Activated CD8-positive, alpha-beta T cell treated with anti-CD3 and anti-CD28 coated beads for 36 hours (primary cell): ENCODE results near the gene POU5F2. TPM values are rescaled to one million over a fixed set of nuclear protein-coding genes. Genes with fewer than 3 reads are reported as not detected.

ENCODE experiments used
- ATAC-seq: fragments of 200-7000 bp; cut with Tn5 transposase; one replicate; pipeline ENCODE4 v1.10.0; 2021; ENCODE audit warnings: mild to moderate bottlenecking, moderate library complexity
- CTCF ChIA-PET: fragments of 350-600 bp; sonication (Branson Sonifier 250); formaldehyde crosslinking; loops from one replicate; lab custom pipeline; 2021; ENCODE audit warnings: antibody characterized with exemption; lab: Charles Lee
- POLR2A ChIA-PET: fragments of 350-600 bp; sonication (Branson Sonifier 250); formaldehyde crosslinking; loops from one replicate; lab custom pipeline; 2021; ENCODE audit warnings: antibody characterized with exemption; lab: Charles Lee
- DNase-seq: peaks from one replicate; pipeline ENCODE4 v3.0.0-alpha.2; 2020
- H3K27ac Mint-ChIP-seq: one replicate; pipeline ENCODE4 v1.8.0; 2021; ENCODE audit warnings: mild to moderate bottlenecking, mixed read lengths
- H3K27me3 Mint-ChIP-seq: one replicate; pipeline ENCODE4 v1.8.0; 2021; ENCODE audit warnings: mixed read lengths
- H3K36me3 Mint-ChIP-seq: one replicate; pipeline ENCODE4 v1.8.0; 2021; ENCODE audit warnings: low read depth, mixed read lengths
- H3K4me1 Mint-ChIP-seq: one replicate; pipeline ENCODE4 v1.8.0; 2021; ENCODE audit warnings: low read depth, mixed read lengths
- H3K4me3 Mint-ChIP-seq: one replicate; pipeline ENCODE4 v1.8.0; 2021; ENCODE audit warnings: mild to moderate bottlenecking, moderate library complexity, mixed read lengths
- H3K9me3 Mint-ChIP-seq: one replicate; pipeline ENCODE4 v1.8.0; 2021; ENCODE audit warnings: mixed read lengths
- intact Hi-C: fragments of 100-400 bp; cut with micrococcal nuclease; formaldehyde crosslinking; loops from one replicate; pipeline ENCODE4 v1.10.0; 2022
- total RNA-seq, 2 experiments: library from RNA; stranded (reverse); gene quantifications; one replicate each; pipeline ENCODE4 v1.2.3, GENCODE V29; 2021
- TF ChIP-seq, protein P1 (sequence below): fragments of 200-600 bp; IDR thresholded peaks from one replicate; pipeline ENCODE4 v1.8.0; 2022; ENCODE audit warnings: antibody characterized with exemption, mild to moderate bottlenecking

Gene POU5F2, protein sequence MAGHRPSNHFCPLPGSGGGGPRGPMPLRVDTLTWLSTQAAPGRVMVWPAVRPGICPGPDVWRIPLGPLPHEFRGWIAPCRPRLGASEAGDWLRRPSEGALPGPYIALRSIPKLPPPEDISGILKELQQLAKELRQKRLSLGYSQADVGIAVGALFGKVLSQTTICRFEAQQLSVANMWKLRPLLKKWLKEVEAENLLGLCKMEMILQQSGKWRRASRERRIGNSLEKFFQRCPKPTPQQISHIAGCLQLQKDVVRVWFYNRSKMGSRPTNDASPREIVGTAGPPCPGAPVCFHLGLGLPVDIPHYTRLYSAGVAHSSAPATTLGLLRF
- total RNA-seq, result under 1 TPM; 0.45 to 0.51 TPM

DNA sequence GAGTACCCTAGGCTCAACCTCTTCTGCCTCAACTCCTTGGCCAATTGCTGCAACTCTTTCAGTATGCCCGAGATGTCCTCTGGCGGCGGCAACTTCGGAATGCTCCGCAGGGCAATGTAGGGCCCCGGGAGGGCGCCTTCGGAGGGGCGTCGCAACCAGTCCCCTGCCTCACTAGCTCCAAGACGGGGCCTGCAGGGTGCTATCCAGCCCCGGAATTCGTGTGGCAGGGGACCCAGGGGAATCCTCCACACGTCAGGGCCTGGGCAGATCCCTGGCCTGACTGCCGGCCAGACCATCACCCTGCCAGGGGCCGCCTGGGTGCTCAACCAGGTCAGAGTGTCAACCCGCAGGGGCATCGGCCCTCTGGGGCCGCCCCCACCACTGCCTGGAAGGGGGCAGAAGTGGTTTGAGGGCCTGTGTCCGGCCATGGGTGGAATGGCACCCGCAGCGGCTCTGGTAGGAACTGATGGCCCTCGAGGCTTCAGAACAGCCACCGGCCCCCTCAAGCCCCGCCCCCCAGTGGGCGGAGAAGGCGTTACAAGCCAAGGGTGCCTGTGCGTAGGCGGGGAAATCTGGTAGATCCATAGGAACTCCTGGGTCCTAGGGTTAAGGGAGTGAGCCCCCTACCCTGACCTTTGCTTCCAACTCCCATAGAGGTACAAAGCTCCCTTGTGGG is at the start of gene POU5F2:
Gene POU5F2 (minus strand): TSS at position 465 of the 676 bp plus-strand sequence. CDS start 37 bp downstream, at position 428.
- Mint-ChIP-seq H3K27me3 (no peaks in the 10 kb centered on the region), H3K9me3 (peaks cover 9% of the 10 kb centered on the region), H3K4me1 (no peaks in the 10 kb centered on the region), H3K27ac (no peak within 1 kb of the TSS), H3K4me3 (no peak within 1 kb of the TSS), H3K36me3 (peaks cover 38% of the 10 kb centered on the region)
- no peak for ATAC-seq
- ChIA-PET POLR2A (no interaction called here), CTCF (no interaction called here)
- TF ChIP-seq, protein P1, sequence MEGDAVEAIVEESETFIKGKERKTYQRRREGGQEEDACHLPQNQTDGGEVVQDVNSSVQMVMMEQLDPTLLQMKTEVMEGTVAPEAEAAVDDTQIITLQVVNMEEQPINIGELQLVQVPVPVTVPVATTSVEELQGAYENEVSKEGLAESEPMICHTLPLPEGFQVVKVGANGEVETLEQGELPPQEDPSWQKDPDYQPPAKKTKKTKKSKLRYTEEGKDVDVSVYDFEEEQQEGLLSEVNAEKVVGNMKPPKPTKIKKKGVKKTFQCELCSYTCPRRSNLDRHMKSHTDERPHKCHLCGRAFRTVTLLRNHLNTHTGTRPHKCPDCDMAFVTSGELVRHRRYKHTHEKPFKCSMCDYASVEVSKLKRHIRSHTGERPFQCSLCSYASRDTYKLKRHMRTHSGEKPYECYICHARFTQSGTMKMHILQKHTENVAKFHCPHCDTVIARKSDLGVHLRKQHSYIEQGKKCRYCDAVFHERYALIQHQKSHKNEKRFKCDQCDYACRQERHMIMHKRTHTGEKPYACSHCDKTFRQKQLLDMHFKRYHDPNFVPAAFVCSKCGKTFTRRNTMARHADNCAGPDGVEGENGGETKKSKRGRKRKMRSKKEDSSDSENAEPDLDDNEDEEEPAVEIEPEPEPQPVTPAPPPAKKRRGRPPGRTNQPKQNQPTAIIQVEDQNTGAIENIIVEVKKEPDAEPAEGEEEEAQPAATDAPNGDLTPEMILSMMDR, result no peak
- intact Hi-C loops, result no loop called here
- DNase-seq, result no peak

DNA sequence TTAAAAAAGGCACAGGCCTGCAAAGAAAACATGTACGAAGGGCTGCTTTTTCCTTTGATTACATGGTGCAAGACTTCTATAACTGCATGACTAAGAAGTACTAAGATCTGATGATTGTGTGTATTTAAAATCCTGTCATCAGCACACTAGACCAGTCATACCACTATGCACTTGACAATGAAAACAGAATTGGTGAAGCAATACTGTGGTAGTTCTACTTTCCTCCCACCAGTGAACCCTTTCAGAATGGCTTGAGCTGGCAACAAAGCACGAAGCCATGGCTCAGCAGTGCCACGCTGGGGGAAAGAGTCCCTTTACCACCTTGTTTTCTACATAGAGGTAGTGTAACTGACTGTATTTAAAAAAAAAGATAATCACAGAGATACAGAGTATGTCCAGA is 49.0 kb upstream of the POU5F2 start:
- Mint-ChIP-seq H3K27ac (no peak overlapping the region), H3K9me3 (no peaks in the 10 kb centered on the region), H3K4me3 (no peak overlapping the region), H3K36me3 (peaks cover 12% of the 10 kb centered on the region), H3K4me1 (no peaks in the 10 kb centered on the region), H3K27me3 (no peaks in the 10 kb centered on the region)
- CTCF ChIA-PET, result interaction anchor here (0.9 kb wide), 1 partner anchor 11 kb away, joined by 4 read pairs; no protein-coding TSS in a partner anchor
- no peak for ATAC-seq
- intact Hi-C loops, result no loop called here
- POLR2A ChIA-PET, result interaction anchor here (0.5 to 0.6 kb wide), 2 partner anchors 299 to 1690 kb away, joined by 3 read pairs; no protein-coding TSS in a partner anchor
- no peak for DNase-seq
- TF ChIP-seq, protein P1, result no peak

DNA sequence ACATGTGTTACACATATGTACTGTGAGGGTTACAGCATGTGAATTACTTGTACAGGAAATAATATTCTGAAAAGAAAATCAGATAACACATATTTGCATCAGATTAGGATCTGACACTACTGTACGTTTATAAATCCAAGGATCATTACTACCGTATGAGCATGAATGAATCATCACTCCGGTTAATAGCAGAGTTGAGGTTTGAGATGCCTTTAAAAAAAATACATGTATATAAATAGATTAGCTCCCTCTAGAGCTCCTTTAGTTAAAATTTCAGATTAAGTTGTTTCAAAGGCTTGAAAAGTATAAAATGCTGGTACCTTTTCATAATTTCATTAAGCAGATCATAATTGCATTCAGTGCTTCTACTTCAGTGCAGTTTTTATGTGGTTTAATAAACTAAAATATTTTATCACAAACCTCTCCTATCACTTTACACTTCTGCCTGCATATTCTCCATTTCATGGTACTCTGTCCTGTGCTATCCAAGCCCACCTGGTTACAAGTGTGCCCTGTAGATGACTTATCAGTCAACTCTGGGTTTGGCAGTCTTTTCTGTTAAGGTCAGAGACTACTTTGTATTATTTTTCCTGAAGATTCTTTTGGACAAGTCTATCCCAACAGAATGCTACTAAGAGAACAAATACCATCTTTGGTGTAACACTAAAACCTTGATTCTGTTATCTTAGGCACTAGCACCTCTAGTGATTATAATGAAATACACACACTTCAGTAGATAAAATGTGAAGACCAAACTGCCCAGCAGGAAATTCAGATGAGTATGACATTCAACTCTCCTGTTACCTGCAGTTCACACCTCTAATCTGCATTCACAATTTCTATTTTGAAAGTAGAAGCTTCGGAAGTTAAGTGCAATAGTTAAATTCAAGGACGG is 48.0 kb upstream of the POU5F2 start:
- no peak overlapping the region for H3K27ac Mint-ChIP-seq
- TF ChIP-seq, protein P1, result no peak
- CTCF ChIA-PET, result interaction anchor here (1.1 kb wide), 1 partner anchor 168 kb away, joined by 3 read pairs; no protein-coding TSS in a partner anchor

GRCh38 chr5:93787598-93787997 is 46.2 kb upstream of the POU5F2 start:
- Mint-ChIP-seq H3K36me3 (no peaks in the 10 kb centered on the region), H3K27ac (no peak overlapping the region), H3K4me3 (no peak overlapping the region), H3K4me1 (no peaks in the 10 kb centered on the region), H3K27me3 (no peaks in the 10 kb centered on the region), H3K9me3 (no peaks in the 10 kb centered on the region)
- intact Hi-C loops, result no loop called here
- ChIA-PET POLR2A (no interaction called here), CTCF (no interaction called here)
- ATAC-seq (no peak), DNase-seq (no peak)
- TF ChIP-seq, protein P1, result no peak

More for the DNA sequence above, 48.0 kb upstream of the POU5F2 start:
- Mint-ChIP-seq H3K9me3 (no peaks in the 10 kb centered on the region), H3K36me3 (peaks cover 5% of the 10 kb centered on the region), H3K27me3 (no peaks in the 10 kb centered on the region), H3K4me3 (no peak overlapping the region), H3K4me1 (no peaks in the 10 kb centered on the region)
- POLR2A ChIA-PET, result interaction anchor here (0.5 to 0.7 kb wide), 3 partner anchors 300 to 1689 kb away, joined by 3 read pairs; no protein-coding TSS in a partner anchor
- no peak for DNase-seq
- intact Hi-C loops, result no loop called here
- ATAC-seq, result no peak
